GM18951 (cell line): ENCODE results near the gene EN1.

Experiments used
- POLR2A ChIP-seq: IDR thresholded peaks from 4 replicates; pipeline ENCODE4 v1.6.1; 2011; ENCODE audit warnings: mild to moderate bottlenecking; ENCODE audit not compliant: insufficient read length, insufficient read depth; ENCODE audit errors: extremely low read depth
- in situ Hi-C: fragments of 300-500 bp; cut with MboI; formaldehyde crosslinking; loops from one replicate; pipeline ENCODE4 v1.12.0; 2022; ENCODE audit warnings: low sequenced_read_pairs, mixed read lengths, inconsistent platforms; ENCODE audit not compliant: unreplicated experiment

The EN1 gene

DNA sequence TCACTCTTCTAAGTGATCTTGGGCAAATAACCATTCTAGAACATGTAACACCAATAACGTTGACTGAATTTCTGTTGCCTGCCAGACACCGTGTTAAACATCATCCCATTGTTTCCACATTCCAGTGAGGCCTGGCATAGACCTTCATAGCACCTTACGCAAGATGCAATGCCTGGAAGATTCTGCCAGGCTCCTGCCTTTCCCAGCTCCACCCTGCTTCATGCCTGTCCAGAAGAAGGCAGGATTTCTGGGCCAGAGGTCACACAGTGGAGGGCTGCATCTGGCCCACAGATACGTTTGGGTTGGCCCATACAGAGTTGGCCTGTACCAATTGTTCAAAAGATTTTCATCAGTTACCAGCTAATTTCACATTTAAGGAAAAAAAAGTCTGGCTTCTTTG is 46.3 kb downstream of the EN1 start:
- in situ Hi-C loops: no loop called here
- no peak for TF ChIP-seq POLR2A

DNA sequence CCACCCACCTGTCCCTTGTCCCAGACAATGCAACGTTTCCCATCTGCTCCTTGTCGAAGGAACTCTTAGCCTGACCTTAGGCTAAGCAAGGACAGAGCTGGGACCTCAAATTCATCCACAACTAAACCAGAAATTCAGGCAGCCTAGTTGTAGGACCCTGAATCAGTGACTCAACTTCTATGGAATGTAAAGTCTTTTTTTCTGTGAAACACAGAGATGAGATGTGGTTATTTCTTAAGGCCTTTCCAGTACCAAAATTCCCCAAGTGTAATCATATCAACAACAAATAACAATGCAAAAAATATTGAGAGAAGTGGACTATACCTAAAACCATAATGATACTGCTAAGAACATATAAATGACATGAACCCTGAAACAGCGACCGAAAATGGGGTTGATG is 46.7 kb downstream of the EN1 start:
- in situ Hi-C loops: no loop called here

DNA sequence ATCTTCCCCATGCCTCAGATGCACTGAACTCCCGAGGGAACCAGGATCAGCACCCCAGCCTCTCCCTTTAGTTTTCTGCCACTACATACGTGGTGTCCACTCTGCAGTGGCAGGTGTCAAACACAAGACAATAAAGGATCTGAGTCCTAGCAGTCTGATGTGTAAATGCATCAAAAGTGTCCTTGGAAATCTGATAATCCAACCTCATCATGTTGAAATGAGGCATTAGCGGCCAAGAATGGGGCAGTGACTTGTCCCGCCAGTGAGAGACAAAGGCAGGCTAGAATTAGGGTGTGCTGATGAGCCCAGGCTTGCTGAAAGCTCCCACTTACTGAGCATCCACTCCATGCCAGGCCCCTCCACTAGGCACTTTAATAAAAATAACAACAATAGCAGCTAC is 52.9 kb downstream of the EN1 start:
- in situ Hi-C loops: no loop called here
- TF ChIP-seq POLR2A: no peak

More for the DNA sequence above, 46.7 kb downstream of the EN1 start:
- TF ChIP-seq POLR2A: no peak
